HK-2 (cell line): ENCODE results near the gene CEACAM20.
"Not testable (repeated sequence)": the region's sequence is repeated elsewhere in the genome, so short reads cannot be mapped to it uniquely, and the experiment has no call there.

Experiments
- DNase-seq: peaks from one replicate; pipeline ENCODE4 v3.0.0-alpha.2; 2018; ENCODE audit not compliant: unreplicated experiment

Gene CEACAM20

DNA sequence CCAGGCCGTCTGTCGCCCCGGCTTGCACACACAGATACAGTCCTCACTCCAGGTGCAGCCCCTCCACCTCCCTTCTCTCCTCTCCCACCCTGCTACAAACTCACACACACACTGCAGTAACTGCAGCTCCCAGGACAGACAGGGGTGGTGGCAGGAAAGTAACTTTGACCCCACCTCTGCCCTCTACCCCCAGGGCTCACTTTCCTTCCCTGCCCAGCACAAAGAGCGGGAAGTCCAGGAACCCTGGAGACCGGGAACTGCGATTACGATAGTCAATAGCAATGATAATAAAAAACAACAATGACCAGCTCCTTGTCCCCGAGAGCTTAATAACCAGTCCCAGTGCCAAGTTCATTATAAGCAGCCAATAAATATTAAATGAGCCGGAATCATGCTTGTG, at the start of gene CEACAM20:
TSS of gene CEACAM20 (minus strand) at position 140 of the 400 bp plus-strand sequence. CDS start 166 bp downstream, outside the sequence.
- DNase-seq, result no peak

DNA sequence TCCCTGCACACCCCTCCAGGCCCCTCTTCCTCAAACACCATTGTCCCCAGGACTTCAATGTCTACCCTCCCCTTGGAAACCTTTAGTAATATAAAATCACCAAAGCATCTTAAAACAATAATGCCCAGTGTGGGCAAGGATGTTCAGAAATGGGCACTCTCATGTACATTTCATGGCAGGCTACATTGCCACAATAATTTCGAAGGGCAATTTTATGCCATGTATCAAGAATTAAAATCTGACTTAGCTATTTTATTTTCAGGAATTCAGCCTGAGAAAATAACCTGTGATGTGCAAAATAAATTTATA, 48.0 kb upstream of the CEACAM20 start:
- no peak for DNase-seq

GRCh38 chr19:44576843-44577565, 47.5 kb upstream of the CEACAM20 start:
- DNase-seq, result no peak

DNA sequence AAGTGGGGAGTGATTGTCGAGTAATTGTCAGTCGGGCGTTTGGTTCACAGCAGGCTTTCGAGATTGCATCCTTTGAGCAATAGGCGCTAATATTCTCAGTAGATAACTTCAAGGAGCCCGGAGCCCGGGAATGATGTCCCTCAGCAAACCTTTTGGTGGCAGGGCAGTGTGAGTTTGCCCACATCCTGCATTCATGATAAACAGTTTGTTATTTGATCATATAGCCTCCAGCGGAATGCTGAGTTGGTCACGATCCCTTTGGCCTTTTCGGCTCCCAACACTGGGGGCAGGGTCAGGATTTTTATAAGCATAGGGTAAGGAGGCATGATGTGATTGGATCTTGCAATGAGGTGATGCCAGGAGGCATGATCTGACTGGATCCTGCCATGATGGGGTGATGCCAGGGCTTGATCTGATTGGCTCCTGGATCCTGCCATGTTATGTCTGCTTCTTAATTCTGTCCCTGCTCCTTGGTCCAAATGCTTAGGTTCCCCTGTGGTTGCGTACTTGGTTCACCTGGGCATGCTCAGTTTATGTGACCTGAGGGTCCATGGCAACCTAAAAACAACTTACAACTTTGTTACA, 45.7 kb upstream of the CEACAM20 start:
- DNase-seq, result no peak

- DNase-seq, result no peak
Observed at GRCh38 chr19:44574186-44574950, 44.9 kb upstream of the CEACAM20 start.

- DNase-seq, result no peak
Observed at GRCh38 chr19:44573627-44574026, 44.2 kb upstream of the CEACAM20 start.

GRCh38 chr19:44573183-44573582, 43.7 kb upstream of the CEACAM20 start:
- no peak for DNase-seq

GRCh38 chr19:44572581-44572900, 43.1 kb upstream of the CEACAM20 start:
- DNase-seq, result no peak

DNA sequence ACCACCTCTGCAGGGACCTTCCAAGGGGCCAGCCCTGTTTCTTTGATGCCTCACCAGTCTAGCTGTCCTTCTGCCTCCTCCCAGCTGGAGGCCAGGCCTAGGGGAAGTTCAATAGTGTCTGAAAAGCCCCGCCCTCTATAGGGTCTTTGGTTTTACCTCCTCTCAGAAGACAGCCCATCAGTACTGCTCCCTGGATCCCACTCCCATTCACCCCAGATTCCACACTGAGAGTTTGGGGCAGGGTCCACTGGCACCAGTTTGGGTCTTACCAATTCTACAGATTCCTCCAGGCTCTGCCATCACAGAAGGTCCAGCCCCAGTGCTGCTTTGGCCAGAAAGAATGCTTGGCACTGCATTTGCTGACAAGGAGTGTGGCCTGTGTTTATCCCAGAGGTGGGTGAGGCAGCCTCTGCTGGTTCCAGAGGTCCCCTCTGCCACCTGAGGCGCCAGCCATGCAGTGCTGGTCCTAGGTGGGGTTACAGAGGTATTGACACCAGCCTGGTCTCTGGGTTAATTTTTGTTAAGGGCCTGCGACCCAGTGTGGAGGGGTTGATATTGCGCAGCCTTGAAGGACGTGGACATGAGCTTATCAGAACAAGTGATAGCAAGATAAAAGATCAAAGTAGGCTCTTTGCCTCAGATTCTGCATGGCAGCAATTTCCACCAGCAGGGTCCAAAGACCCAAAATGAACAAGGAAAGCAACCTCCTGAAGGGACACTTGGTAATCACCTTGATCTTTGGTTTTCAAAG, 42.5 kb upstream of the CEACAM20 start:
- no peak for DNase-seq

DNA sequence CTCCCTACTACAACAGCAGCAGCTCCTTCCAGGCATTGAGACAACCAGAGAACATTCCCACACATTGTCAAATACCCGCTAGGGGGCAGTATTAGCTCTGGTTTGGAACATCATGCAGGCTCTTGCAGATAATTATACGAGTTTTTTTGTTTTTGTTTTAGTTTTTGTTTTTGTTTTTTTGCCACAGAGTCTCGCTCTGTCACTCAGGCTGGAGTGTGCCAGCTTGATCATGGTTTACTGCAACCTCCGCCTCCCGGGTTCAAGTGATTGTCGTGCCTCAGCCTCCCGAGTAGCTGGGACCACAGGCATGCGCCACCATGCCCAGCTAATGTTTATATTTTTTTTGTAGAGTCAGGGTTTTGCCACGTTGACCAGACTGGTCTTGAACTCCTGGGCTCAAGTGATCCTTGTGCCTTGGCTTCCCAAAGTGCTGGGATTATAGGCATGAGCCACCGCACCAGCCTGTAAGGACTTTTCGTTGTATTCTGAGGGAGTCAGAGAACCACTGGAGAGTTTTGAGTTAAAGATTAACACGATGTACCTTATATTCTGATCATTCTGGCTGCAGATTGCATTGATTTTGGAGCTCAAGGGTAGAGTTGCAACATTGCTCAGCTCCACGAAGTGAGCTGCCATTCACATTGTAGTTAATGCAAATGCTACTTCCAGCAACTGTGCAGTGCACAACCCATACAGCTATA, 41.7 kb upstream of the CEACAM20 start:
- peak; percentile 72 for DNase-seq

DNA sequence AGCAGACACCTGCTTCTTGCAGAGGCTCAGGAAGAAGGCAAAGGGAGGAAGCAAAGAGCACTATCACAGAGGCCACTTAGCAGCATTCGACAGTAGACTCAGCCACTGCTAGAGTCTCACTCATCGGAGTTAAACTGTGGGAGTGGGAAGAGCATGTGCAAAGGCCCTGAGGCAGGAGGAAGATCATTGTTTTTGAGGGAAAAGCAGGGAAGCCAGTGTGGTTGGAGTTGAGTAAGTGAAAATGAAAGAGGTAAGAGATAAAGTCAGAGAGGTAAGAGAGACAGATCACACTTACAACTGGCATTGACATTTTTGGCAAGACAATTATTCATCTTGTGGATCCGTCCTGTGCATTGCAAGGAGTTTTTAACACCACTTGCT, 41.1 kb upstream of the CEACAM20 start:
- no peak for DNase-seq

GRCh38 chr19:44567745-44568144, 38.3 kb upstream of the CEACAM20 start:
- no peak for DNase-seq

GRCh38 chr19:44566984-44567383, 37.5 kb upstream of the CEACAM20 start:
- no peak for DNase-seq

GRCh38 chr19:44563086-44563655, 33.7 kb upstream of the CEACAM20 start:
- DNase-seq, result not testable (repeated sequence)

- no peak for DNase-seq
Observed at GRCh38 chr19:44557933-44558332, 28.5 kb upstream of the CEACAM20 start.

GRCh38 chr19:44554641-44555246, 25.3 kb upstream of the CEACAM20 start:
- no peak for DNase-seq

GRCh38 chr19:44553478-44554171, 24.1 kb upstream of the CEACAM20 start:
- DNase-seq, result no peak

- DNase-seq, result peak; percentile 26
Observed at GRCh38 chr19:44552324-44552723, 22.8 kb upstream of the CEACAM20 start.

- DNase-seq, result no peak
Observed at GRCh38 chr19:44551850-44552249, 22.4 kb upstream of the CEACAM20 start.

GRCh38 chr19:44550976-44551375, 21.5 kb upstream of the CEACAM20 start:
- not testable (repeated sequence) for DNase-seq
